Spleen (tissue), 11 donors: ENCODE data around the gene GID8. TPM values are rescaled to one million over a fixed set of nuclear protein-coding genes. Genes with fewer than 3 reads are reported as not detected.
"Not testable (repeated sequence)": the region's sequence is repeated elsewhere in the genome, so short reads cannot be mapped to it uniquely, and the experiment has no call there.

Source experiments
- DNase-seq: peaks from one replicate; pipeline ENCODE4 v3.0.0-alpha.2; 2020
- H3K27ac ChIP-seq, 8 donors: fragments of 200-600 bp; sonication (generic) in 7 of 8; 1 replicate in 4 of 8; 2 replicates in 4 of 8; pipeline versions ENCODE4 v1.5.0 to v1.8.0; 2016 to 2021; ENCODE audit warnings: inconsistent platforms in 4 of 8, mild to moderate bottlenecking in 4 of 8, moderate library complexity in 1 of 8
- H3K27me3 ChIP-seq, 7 donors: fragments of 200-600 bp; sonication (generic) in 6 of 7; replicated peaks in 1 of 7; 1 replicate in 4 of 7; 2 replicates in 3 of 7; pipeline versions ENCODE4 v1.5.0 to v1.8.0; 2016 to 2021; ENCODE audit warnings: inconsistent platforms in 3 of 7, mild to moderate bottlenecking in 1 of 7
- H3K36me3 ChIP-seq, 6 donors: fragments of 200-600 bp; sonication (generic) in 5 of 6; 1 replicate in 4 of 6; 2 replicates in 2 of 6; pipeline versions ENCODE4 v1.5.0 to v1.8.0; 2016 to 2021; ENCODE audit warnings: inconsistent platforms in 2 of 6
- H3K4me1 ChIP-seq, 6 donors: fragments of 200-600 bp; sonication (generic) in 5 of 6; 1 replicate in 3 of 6; 2 replicates in 3 of 6; pipeline versions ENCODE4 v1.5.0 to v1.8.0; 2016 to 2021; ENCODE audit warnings: inconsistent platforms in 3 of 6
- H3K4me3 ChIP-seq, 8 donors: fragments of 200-600 bp; sonication (generic) in 7 of 8; 1 replicate in 4 of 8; 2 replicates in 4 of 8; pipeline versions ENCODE4 v1.5.0 to v1.8.0; 2016 to 2021; ENCODE audit warnings: inconsistent platforms in 4 of 8, mild to moderate bottlenecking in 4 of 8, moderate library complexity in 2 of 8
- H3K9me3 ChIP-seq, 8 donors: fragments of 200-600 bp; sonication (generic) in 7 of 8; 1 replicate in 4 of 8; 2 replicates in 4 of 8; pipeline versions ENCODE4 v1.5.0 to v1.8.0; 2016 to 2021; ENCODE audit warnings: inconsistent platforms in 4 of 8
- CTCF ChIP-seq, 11 experiments: fragments of 200-600 bp in 7 of 11; fragments of 450-650 bp in 4 of 11; sonication (generic) in 4 of 11; IDR thresholded peaks in 8 of 11; conservative IDR thresholded peaks in 3 of 11; 1 replicate in 7 of 11; 2 replicates in 4 of 11; pipeline versions ENCODE4 v1.4.0 to v1.8.0; 2016 to 2021; ENCODE audit warnings: antibody characterized with exemption in 11 of 11, inconsistent platforms in 4 of 11, mild to moderate bottlenecking in 1 of 11
- POLR2A ChIP-seq, 3 donors: fragments of 450-650 bp; IDR thresholded peaks; one replicate each; pipeline ENCODE4 v1.5.1; 2017; ENCODE audit warnings: antibody characterized with exemption in 3 of 3, mild to moderate bottlenecking in 1 of 3
- POLR2AphosphoS5 ChIP-seq, 3 donors: sonication (generic); formaldehyde crosslinking; IDR thresholded peaks; one replicate each; pipeline ENCODE4 v1.5.1; 2017; ENCODE audit warnings: antibody characterized with exemption in 3 of 3
- WGBS, 5 donors: extraction: QIAGEN DNeasy Blood & Tissue Kit in 3 of 5; methylation state at CpG; one replicate each; pipeline versions ENCODE4 v1.1.5 to v1.1.7; 2013 to 2018; 5-methylcytosine and 5-hydroxymethylcytosine counted together
- intact Hi-C: fragments of 100-400 bp; cut with DNase I; formaldehyde crosslinking; loops from one replicate; pipeline ENCODE4 v1.15.0; 2023; ENCODE audit warnings: low total_unique reads
- polyA plus RNA-seq, 3 donors: library from polyadenylated mRNA; stranded (reverse); fragments of 200-250 nt; gene quantifications; one replicate each; pipeline ENCODE4 v1.2.1, GENCODE V29; 2013
- total RNA-seq, 7 donors: library from RNA; depleted of rRNA in 3 of 7; stranded (reverse); fragments of >200 nt in 3 of 7; fragmentation: NEBNext Ultra II Directional in 4 of 7; extraction: Animal tissue kit (Norgen Biotek cat#: 25700) in 4 of 7; gene quantifications; one replicate each; pipeline versions ENCODE4 v1.1.0 to v1.2.1, GENCODE V29; 2016 to 2021
- donor health status: healthy with polysubstance abuse.
- donor health status: DM: no; HTN: no; CAD: no; lungs with moderate emphysema.
- donor health status: DM: no; HTN: no; CAD: no.
- donor health status: Bipolar disorder and iron deficiency.
- donor health status: healthy.
- donor health status: DM: no; HTN: no; CAD: no.
- donor health status: DM: yes; HTN: yes; CAD: no.

Gene GID8
- total and polyA plus RNA-seq, 10 donors = 9.7 to 33.3 (median 28.1) TPM

DNA sequence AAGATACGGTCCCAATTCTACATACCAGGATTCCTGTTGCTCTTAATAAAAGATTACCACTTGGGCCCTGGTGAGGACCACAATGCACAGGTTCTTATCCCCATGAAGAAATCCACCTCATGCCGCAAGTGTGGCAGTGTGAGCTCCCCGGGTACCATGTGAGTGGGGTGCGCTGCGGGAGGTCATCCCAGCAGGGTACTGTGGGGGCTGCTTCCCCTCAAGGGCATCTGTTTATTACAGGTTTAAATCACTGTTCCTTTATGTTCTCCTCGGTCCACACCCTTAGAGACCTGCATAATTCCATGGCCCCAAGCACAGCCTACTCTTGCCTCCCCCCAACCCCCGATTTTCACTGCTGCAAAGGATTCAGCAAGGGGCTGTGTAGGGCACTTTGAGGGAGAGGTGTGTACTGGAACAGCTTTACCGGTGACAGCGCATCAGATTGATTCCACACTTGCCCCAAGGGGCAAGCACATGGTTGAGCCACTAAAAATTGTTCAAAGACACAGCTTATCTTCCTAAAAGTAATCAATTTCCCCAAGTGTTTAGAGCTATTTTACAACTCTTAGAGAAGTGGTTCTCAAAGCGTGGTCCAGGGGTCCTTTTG, 17.8 kb upstream of the GID8 start:
- peak overlapping the region in 1 of 8 donors; percentile 22 for H3K4me3 ChIP-seq
- no peaks in the 10 kb centered on the region for H3K9me3 ChIP-seq
- TF ChIP-seq POLR2AphosphoS5 (IDR thresholded peaks at IDR 0.05) (no peak), POLR2A (IDR thresholded peaks at IDR 0.05) (no peak), CTCF (IDR thresholded peaks at IDR 0.05 in 8 of 11, conservative IDR thresholded peaks at IDR 0.05 in 3 of 11) (no peak)
- H3K36me3 ChIP-seq = no peaks in the 10 kb centered on the region
- intact Hi-C loops = no loop called here
- 71 to 78% (median 74%) methylated on average over 10 of the region's 10 CpGs for WGBS, 5 donors
- DNase-seq = peak; percentile 45
- peaks cover 94 to 100% (median 100%) of the 10 kb centered on the region in 6 donors for H3K4me1 ChIP-seq
- peak overlapping the region in 4 of 8 donors; percentile 51 to 77 (median 61) for H3K27ac ChIP-seq
- H3K27me3 ChIP-seq = no peaks in the 10 kb centered on the region

DNA sequence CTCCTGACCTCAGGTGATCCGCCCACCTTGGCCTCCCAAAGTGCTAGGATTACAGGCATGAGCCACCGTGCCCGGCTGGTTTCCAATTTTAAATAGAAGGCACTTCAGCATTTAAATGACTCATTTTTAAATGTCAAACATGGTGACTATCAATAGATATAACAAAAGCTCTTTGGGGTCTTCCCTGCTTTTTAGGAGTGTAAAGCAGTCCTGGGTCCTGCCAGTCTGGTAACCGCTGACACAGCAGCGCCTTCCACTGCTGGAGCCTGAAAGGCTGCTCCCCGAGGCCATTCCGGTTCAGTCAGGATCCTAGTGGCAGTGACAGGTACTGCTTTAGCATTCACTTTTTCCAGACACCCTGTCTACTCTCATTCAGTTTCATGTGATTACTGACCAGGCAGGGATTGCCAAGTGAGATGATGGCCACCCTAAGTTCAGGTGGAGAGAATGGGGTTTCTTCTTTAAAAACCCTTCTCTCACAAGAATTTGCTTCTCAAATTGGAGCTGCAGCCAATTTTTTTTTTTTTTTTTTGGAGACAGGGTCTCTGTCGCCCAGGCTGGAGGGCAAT, 16.7 kb upstream of the GID8 start:
- no peaks in the 10 kb centered on the region for H3K36me3 ChIP-seq
- no peaks in the 10 kb centered on the region for H3K9me3 ChIP-seq
- peak overlapping the region in 1 of 8 donors; percentile 17 for H3K4me3 ChIP-seq
- no peak for TF ChIP-seq POLR2A (IDR thresholded peaks at IDR 0.05)
- TF ChIP-seq CTCF (IDR thresholded peaks at IDR 0.05 in 8 of 11, conservative IDR thresholded peaks at IDR 0.05 in 3 of 11) = peak in 10 of 11 experiments; percentile 34 to 70 (median 62)
- peak in 2 of 3 donors; percentile 27 to 37 for TF ChIP-seq POLR2AphosphoS5 (IDR thresholded peaks at IDR 0.05)
- H3K27me3 ChIP-seq = no peaks in the 10 kb centered on the region
- H3K27ac ChIP-seq = peak overlapping the region in 4 of 8 donors; percentile 22 to 60 (median 26)
- H3K4me1 ChIP-seq = peaks cover 86 to 95% (median 92%) of the 10 kb centered on the region in 6 donors
- no peak for DNase-seq
- WGBS, 5 donors = 37 to 50% (median 46%) methylated on average over 8 of the region's 8 CpGs
- intact Hi-C loops = no loop called here

DNA sequence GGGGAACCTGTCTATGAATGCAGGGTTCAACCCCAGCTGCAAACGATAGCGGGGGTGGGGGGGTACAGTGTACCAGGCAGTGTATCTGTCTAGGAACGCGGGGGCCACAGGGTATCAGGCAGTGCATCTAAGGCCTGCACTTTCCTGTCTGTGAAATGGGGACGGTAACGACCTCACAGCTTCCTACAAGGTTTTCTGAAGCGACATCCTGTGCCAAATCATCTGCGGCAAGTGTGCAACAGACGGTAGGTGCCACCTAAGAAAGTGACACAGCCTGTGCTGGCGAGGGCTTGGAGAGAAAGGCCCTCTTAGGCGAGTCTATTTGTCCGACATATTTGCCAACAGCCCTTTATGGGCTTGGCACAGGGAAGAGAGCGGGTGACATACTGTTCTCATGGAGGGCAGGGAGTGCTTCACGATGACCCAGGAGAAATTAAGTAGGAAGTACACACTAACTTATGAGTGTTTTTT, 15.5 kb upstream of the GID8 start:
- TF ChIP-seq POLR2A (IDR thresholded peaks at IDR 0.05) (no peak), CTCF (IDR thresholded peaks at IDR 0.05 in 8 of 11, conservative IDR thresholded peaks at IDR 0.05 in 3 of 11) (no peak), POLR2AphosphoS5 (IDR thresholded peaks at IDR 0.05) (peak in 1 of 3 donors; percentile 44)
- WGBS, 5 donors = 50 to 60% (median 54%) methylated on average over 14 of the region's 14 CpGs
- no peak for DNase-seq
- Histone ChIP-seq H3K9me3 (no peaks in the 10 kb centered on the region), H3K4me3 (peak overlapping the region in 3 of 8 donors; percentile 3 to 99 (median 97)), H3K27me3 (no peaks in the 10 kb centered on the region), H3K36me3 (no peaks in the 10 kb centered on the region), H3K4me1 (peaks cover 81 to 93% (median 90%) of the 10 kb centered on the region in 6 donors), H3K27ac (peak overlapping the region in 5 of 8 donors; percentile 44 to 100 (median 98))
- intact Hi-C loops = no loop called here

DNA sequence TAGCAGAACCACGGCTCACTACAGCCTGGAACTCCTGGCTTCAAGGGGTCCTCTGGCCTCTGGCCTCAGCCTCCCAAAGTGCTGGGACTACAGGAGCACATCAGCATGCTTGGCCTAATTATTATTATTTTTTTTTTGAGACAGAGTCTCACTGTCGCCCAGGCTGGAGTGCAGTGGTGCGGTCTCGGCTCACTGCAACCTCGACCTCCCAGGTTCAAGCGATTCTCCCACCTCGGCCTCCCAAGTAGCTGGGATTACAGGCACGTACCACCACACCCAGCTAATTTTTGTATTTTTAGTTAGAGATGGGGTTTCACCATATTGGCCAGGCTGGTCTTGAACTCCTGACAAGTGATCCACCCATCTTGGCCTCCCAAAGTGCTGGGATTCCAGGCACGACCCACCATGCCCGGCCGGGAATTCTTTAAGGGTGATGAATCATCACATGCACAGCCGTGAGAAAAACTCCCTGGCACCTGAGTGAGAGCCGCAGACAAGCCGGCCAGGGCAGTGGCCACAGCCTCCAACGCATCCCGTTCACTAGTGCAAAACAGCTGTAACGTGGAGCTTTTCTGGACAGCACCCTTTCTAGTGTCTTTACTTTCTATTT, 14.8 kb upstream of the GID8 start:
- peak overlapping the region in 2 of 8 donors; percentile 97 to 99 for H3K4me3 ChIP-seq
- 63 to 80% (median 73%) methylated on average over 17 of the region's 17 CpGs for WGBS, 5 donors
- peak in 1 of 3 donors; percentile 6 for TF ChIP-seq POLR2AphosphoS5 (IDR thresholded peaks at IDR 0.05)
- peaks cover 81 to 93% (median 90%) of the 10 kb centered on the region in 6 donors for H3K4me1 ChIP-seq
- H3K36me3 ChIP-seq, H3K9me3 ChIP-seq, intact Hi-C loops, DNase-seq, H3K27me3 ChIP-seq: not testable (repeated sequence)
- peak overlapping the region in 5 of 8 donors; percentile 44 to 100 (median 98) for H3K27ac ChIP-seq
